Measurements from ENCODE around the gene FGGY. TPM values are rescaled to one million over a fixed set of nuclear protein-coding genes. Genes with fewer than 3 reads are reported as not detected.

The FGGY gene
- total and polyA plus RNA-seq, 2 donors (not counting 1 experiment from before 2014, with no cell fraction given) = 6.1 to 38.5 TPM

DNA sequence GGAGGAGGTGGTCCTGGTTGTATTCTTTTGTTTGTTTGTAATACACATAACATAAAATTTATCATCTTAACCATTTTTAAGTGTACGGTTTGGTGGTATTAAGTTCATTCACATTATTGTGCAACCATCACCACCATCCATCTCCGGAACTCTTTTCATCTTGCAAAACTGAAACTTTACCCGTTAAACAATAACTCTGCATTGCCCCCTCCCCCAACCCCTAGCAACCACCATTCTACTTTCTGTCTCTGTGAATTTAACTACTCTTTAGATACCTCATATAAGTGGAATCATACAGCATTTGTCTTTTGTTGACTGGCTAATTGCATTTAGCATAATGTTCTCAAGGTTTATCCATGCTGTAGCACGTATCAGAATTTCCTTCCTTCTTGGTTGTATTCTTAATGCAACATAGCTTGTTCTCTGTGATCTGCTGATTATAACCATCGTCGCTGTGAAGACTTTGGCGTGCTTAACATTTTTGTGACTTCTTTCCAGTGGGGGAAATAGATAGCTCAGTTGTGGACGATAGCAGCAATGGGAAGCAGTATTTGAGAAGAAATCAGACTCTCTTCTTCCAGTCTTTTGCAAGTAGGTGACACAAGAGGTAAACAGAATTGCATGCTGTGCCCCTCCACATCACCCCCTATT lies 400.4 kb downstream of the FGGY start:
- Histone ChIP-seq H3K79me2 (ENCODE audit: control insufficient read depth, insufficient read depth, low read length) (no peaks in the 10 kb centered on the region), H2AFZ (ENCODE audit: insufficient read depth, low read depth, low read length, poor library complexity, severe bottlenecking) (peak overlapping the region; percentile 67), H3K36me3 (replicated peaks in 1 of 2; ENCODE audit: control extremely low read depth in 1 of 2, control insufficient read depth in 1 of 2, extremely low read depth in 1 of 2, insufficient read depth in 2 of 2, low read length in 1 of 2) (no peaks in the 10 kb centered on the region), H3K4me2 (replicated peaks; ENCODE audit: low read depth, low read length, poor library complexity, severe bottlenecking) (peak overlapping the region; percentile 70), H3K27ac (ENCODE audit: low read length in 2 of 2) (peak overlapping the region; percentile 31 to 56), H3K9ac (ENCODE audit: low read length) (peak overlapping the region; percentile 46), H4K20me1 (ENCODE audit: control insufficient read depth, insufficient read depth, low read length, poor library complexity, severe bottlenecking) (no peaks in the 10 kb centered on the region), H3K27me3 (replicated peaks in 1 of 4; ENCODE audit: control extremely low read depth in 1 of 4, control insufficient read depth in 3 of 4, insufficient read depth in 4 of 4, low read length in 3 of 4) (no peaks in the 10 kb centered on the region), H3K4me1 (ENCODE audit: control insufficient read depth in 2 of 2, insufficient read depth in 2 of 2, low read length in 2 of 2) (peaks cover 38 to 43% of the 10 kb centered on the region in 2 donors), H3K9me3 (ENCODE audit: control extremely low read depth in 1 of 3, control insufficient read depth in 2 of 3, insufficient read depth in 1 of 3, low read length in 2 of 3) (no peaks in the 10 kb centered on the region), H3K4me3 (ENCODE audit: control extremely low read depth in 1 of 5, extremely low read depth in 1 of 5, insufficient read depth in 1 of 5, low read depth in 2 of 5, low read length in 4 of 5) (peak overlapping the region; percentile 32 to 59 (median 47))
- ATAC-seq (ENCODE audit: low read depth) (peak; percentile 39), DNase-seq (peak; percentile 46)
- Mint-ChIP-seq H3K9me3 (ENCODE audit: insufficient read depth) (no peaks in the 10 kb centered on the region), H3K27ac (peak overlapping the region; percentile 71), H3K4me1 (peaks cover 37% of the 10 kb centered on the region), H3K27me3 (no peaks in the 10 kb centered on the region), H3K4me3 (peak overlapping the region; percentile 89)
- WGBS (ENCODE audit: insufficient coverage) = 6% methylated on average over 6 of the region's 8 CpGs
- ChIA-PET POLR2A (interaction anchor here (1.2 kb wide), 1 partner anchor 924 kb away, joined by 3 read pairs; no protein-coding TSS in a partner anchor), CTCF (interaction anchor here (0.7 to 8.8 kb wide), 12 partner anchors 63 to 1181 kb away, joined by 3 to 188 read pairs (median 10); partner anchors contain the start of genes JUN and OMA1)
- intact Hi-C loops (cut with micrococcal nuclease) = loop anchor here (2.0 to 10.0 kb wide), 8 partner anchors 136 to 1180 kb away; partner anchors contain the start of genes FGGY and OMA1
- TF ChIP-seq, protein P1, sequence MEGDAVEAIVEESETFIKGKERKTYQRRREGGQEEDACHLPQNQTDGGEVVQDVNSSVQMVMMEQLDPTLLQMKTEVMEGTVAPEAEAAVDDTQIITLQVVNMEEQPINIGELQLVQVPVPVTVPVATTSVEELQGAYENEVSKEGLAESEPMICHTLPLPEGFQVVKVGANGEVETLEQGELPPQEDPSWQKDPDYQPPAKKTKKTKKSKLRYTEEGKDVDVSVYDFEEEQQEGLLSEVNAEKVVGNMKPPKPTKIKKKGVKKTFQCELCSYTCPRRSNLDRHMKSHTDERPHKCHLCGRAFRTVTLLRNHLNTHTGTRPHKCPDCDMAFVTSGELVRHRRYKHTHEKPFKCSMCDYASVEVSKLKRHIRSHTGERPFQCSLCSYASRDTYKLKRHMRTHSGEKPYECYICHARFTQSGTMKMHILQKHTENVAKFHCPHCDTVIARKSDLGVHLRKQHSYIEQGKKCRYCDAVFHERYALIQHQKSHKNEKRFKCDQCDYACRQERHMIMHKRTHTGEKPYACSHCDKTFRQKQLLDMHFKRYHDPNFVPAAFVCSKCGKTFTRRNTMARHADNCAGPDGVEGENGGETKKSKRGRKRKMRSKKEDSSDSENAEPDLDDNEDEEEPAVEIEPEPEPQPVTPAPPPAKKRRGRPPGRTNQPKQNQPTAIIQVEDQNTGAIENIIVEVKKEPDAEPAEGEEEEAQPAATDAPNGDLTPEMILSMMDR (IDR thresholded peaks at IDR 0.05) = no peak
- no peak for TF ChIP-seq EZH2 (IDR thresholded peaks at IDR 0.05; ENCODE audit: borderline replicate concordance, insufficient read depth, low read depth, low read length, poor library complexity, severe bottlenecking)

DNA sequence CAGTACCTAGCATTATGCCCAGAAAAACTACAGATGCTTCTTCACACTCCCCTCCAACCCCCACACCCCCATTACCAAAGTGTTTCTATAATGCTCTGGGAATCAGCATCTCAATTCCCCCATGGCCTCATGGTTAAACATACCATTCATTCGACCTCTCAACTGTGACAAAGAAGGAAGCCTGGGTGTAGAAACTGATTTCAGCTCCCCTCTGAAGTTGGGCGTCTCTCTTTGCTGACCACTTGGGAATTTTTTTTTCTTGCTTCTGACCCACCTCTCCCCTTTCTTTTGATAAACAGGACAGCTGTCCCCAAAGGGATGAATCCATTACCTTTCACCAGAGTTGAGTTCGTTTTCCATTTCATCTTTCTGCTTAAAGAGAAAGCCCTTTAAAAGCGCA lies 401.5 kb downstream of the FGGY start:
- Mint-ChIP-seq H3K27ac (peak overlapping the region; percentile 15), H3K27me3 (no peaks in the 10 kb centered on the region), H3K9me3 (ENCODE audit: insufficient read depth) (no peaks in the 10 kb centered on the region), H3K4me1 (peaks cover 28% of the 10 kb centered on the region), H3K4me3 (peak overlapping the region; percentile 43)
- Histone ChIP-seq H3K36me3 (replicated peaks in 1 of 2; ENCODE audit: control extremely low read depth in 1 of 2, control insufficient read depth in 1 of 2, extremely low read depth in 1 of 2, insufficient read depth in 2 of 2, low read length in 1 of 2) (no peaks in the 10 kb centered on the region), H3K27ac (ENCODE audit: low read length in 2 of 2) (no peak overlapping the region), H2AFZ (ENCODE audit: insufficient read depth, low read depth, low read length, poor library complexity, severe bottlenecking) (peak overlapping the region; percentile 4), H3K9ac (ENCODE audit: low read length) (no peak overlapping the region), H3K4me2 (replicated peaks; ENCODE audit: low read depth, low read length, poor library complexity, severe bottlenecking) (peak overlapping the region; percentile 3), H3K27me3 (replicated peaks in 1 of 4; ENCODE audit: control extremely low read depth in 1 of 4, control insufficient read depth in 3 of 4, insufficient read depth in 4 of 4, low read length in 3 of 4) (no peaks in the 10 kb centered on the region), H3K79me2 (ENCODE audit: control insufficient read depth, insufficient read depth, low read length) (no peaks in the 10 kb centered on the region), H3K9me3 (ENCODE audit: control extremely low read depth in 1 of 3, control insufficient read depth in 2 of 3, insufficient read depth in 1 of 3, low read length in 2 of 3) (no peaks in the 10 kb centered on the region), H4K20me1 (ENCODE audit: control insufficient read depth, insufficient read depth, low read length, poor library complexity, severe bottlenecking) (no peaks in the 10 kb centered on the region), H3K4me3 (ENCODE audit: control extremely low read depth in 1 of 5, extremely low read depth in 1 of 5, insufficient read depth in 1 of 5, low read depth in 2 of 5, low read length in 4 of 5) (no peak overlapping the region), H3K4me1 (ENCODE audit: control insufficient read depth in 2 of 2, insufficient read depth in 2 of 2, low read length in 2 of 2) (peaks cover 28 to 32% of the 10 kb centered on the region in 2 donors)
- ATAC-seq (ENCODE audit: low read depth) (no peak), DNase-seq (no peak)
- intact Hi-C loops (cut with micrococcal nuclease) = loop anchor here (2.0 to 10.0 kb wide), 8 partner anchors 249 to 1181 kb away; partner anchors contain the start of gene OMA1
- ChIA-PET CTCF (interaction anchor here (0.7 to 8.8 kb wide), 63 partner anchors 8 to 1183 kb away, joined by 3 to 188 read pairs (median 4); partner anchors contain the start of genes FGGY and JUN), POLR2A (interaction anchor here (0.9 to 1.2 kb wide), 3 partner anchors 915 to 957 kb away, joined by 3 to 5 read pairs (median 3); partner anchors contain the start of gene JUN)
- TF ChIP-seq, protein P1 (IDR thresholded peaks at IDR 0.05) = no peak
- TF ChIP-seq EZH2 (IDR thresholded peaks at IDR 0.05; ENCODE audit: borderline replicate concordance, insufficient read depth, low read depth, low read length, poor library complexity, severe bottlenecking) = no peak
- no CpG with 5 or more reads among the region's 4 CpGs for WGBS (ENCODE audit: insufficient coverage)
